ENCODE data around the gene HASPIN. TPM values are rescaled to one million over a fixed set of nuclear protein-coding genes. Genes with fewer than 3 reads are reported as not detected.

The HASPIN gene
- total and polyA plus RNA-seq, 2 of the 8 experiments (the other 6 are each of a cell fraction or from before 2014, with no cell fraction given), result 7.8 to 29.5 TPM

- no peak for TF ChIP-seq JUND (IDR thresholded peaks at IDR 0.05; ENCODE audit: low read length)
- no peak for TF ChIP-seq HDAC6 (IDR thresholded peaks at IDR 0.05; ENCODE audit: low read depth, low read length)
- no peak for TF ChIP-seq KDM1A (IDR thresholded peaks at IDR 0.05; ENCODE audit: borderline replicate concordance, low read length)
- no peak for TF ChIP-seq CTCF (IDR thresholded peaks at IDR 0.05; ENCODE audit: control extremely low read depth in 1 of 3, insufficient read depth in 1 of 3, low read depth in 1 of 3, low read length in 3 of 3)
- no peak for TF ChIP-seq YY1 (IDR thresholded peaks at IDR 0.05; ENCODE audit: low read depth, low read length)
- no peak for TF ChIP-seq ASH2L (IDR thresholded peaks at IDR 0.05; ENCODE audit: low read length)
- no peak for TF ChIP-seq CTBP2 (IDR thresholded peaks at IDR 0.05; ENCODE audit: borderline replicate concordance, insufficient read depth, insufficient read length, low read length)
- peak; percentile 61; the same call in 1 of the 2 replicates for TF ChIP-seq SP1 (IDR thresholded peaks at IDR 0.05; ENCODE audit: low read depth, low read length)
- no peak for TF ChIP-seq SP2 (IDR thresholded peaks at IDR 0.05; ENCODE audit: low read length)
- TF ChIP-seq BRCA1 (IDR thresholded peaks at IDR 0.05; ENCODE audit: low read depth, low read length), result no peak
- TF ChIP-seq MAFK (IDR thresholded peaks at IDR 0.05; ENCODE audit: low read depth, low read length), result no peak
- TF ChIP-seq BCL11A (IDR thresholded peaks at IDR 0.05; ENCODE audit: low read depth in 2 of 2, low read length in 2 of 2), result no peak
- no peak; a peak in 1 of 4 replicates for TF ChIP-seq SIN3A (conservative IDR thresholded peaks at IDR 0.05 in 1 of 2, IDR thresholded peaks at IDR 0.05 in 1 of 2; ENCODE audit: low read depth in 1 of 2, low read length in 2 of 2)
- no peak for TF ChIP-seq CHD1 (IDR thresholded peaks at IDR 0.05; ENCODE audit: low read depth, low read length)
- no peak for TF ChIP-seq ZNF274 (IDR thresholded peaks at IDR 0.05; ENCODE audit: borderline replicate concordance, extremely low read depth, low read length)
- peak; percentile 84 for TF ChIP-seq USF2 (IDR thresholded peaks at IDR 0.05; ENCODE audit: low read length)
- TF ChIP-seq JUN (IDR thresholded peaks at IDR 0.05; ENCODE audit: low read depth, low read length), result no peak
- TF ChIP-seq BACH1 (IDR thresholded peaks at IDR 0.05; ENCODE audit: low read length), result no peak
- peak; percentile 31 for TF ChIP-seq TAF7 (optimal IDR thresholded peaks at IDR 0.05; ENCODE audit: borderline replicate concordance, low read depth, low read length)
- peak; percentile 51 for TF ChIP-seq NRF1 (IDR thresholded peaks at IDR 0.05; ENCODE audit: low read depth, low read length)
Measured at GRCh38 chr17:3754458-3755334, 31.0 kb downstream of the HASPIN start (continued).

All from H1 (cell line).